ENCODE data around the gene TBX15.

The TBX15 gene

DNA sequence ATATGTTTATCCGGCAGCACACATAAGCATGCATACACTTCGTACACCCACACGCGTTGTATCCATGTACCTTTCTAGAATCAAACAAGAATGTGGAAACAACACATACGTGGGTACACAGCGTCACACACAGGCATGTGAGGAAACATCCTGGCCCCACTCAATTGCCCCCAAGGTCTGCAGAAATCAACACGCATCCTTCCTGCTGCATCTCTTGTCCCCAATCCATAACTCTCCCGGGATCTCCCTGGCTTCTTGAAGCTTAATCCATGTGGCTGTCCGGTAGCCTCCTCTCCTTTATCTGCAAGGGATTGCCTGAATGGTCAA lies 5.5 kb upstream of the TBX15 start:
- H3K4me3 ChIP-seq (ENCODE audit: low read length in 2 of 2), result no peak overlapping the region
- no peak overlapping the region for H2BK12ac ChIP-seq (ENCODE audit: low read length)
- no peak overlapping the region for H2BK15ac ChIP-seq (ENCODE audit: low read length)
- no peak overlapping the region for H4K91ac ChIP-seq (ENCODE audit: low read depth, low read length, poor library complexity)
- WGBS, 2 donors (ENCODE audit: extremely low coverage in 2 of 2, insufficient read length in 2 of 2, insufficient replicate concordance in 1 of 2), result no CpG with 5 or more reads among the region's 9 CpGs
- H4K8ac ChIP-seq (ENCODE audit: low read depth, low read length), result no peak overlapping the region
- peaks cover 48 to 100% (median 99%) of the 10 kb centered on the region in 3 experiments for H3K27me3 ChIP-seq (ENCODE audit: control insufficient read depth in 3 of 3, insufficient read depth in 3 of 3, low read depth in 1 of 3, low read length in 3 of 3)
- H3K23ac ChIP-seq (ENCODE audit: low read depth, low read length, poor library complexity), result no peak overlapping the region
- H2AK5ac ChIP-seq (ENCODE audit: low read depth, low read length), result no peak overlapping the region
- no peaks in the 10 kb centered on the region for H3K36me3 ChIP-seq (replicated peaks in 1 of 2; ENCODE audit: control insufficient read depth in 2 of 2, insufficient read depth in 2 of 2, low read length in 2 of 2)
- peaks cover 2 to 8% of the 10 kb centered on the region in 2 donors for H3K4me1 ChIP-seq (ENCODE audit: control insufficient read depth in 2 of 2, insufficient read depth in 1 of 2, low read depth in 1 of 2, low read length in 2 of 2)
- H3K14ac ChIP-seq (ENCODE audit: low read length), result no peak overlapping the region
- H2AFZ ChIP-seq (ENCODE audit: low read length), result no peak overlapping the region
- no peaks in the 10 kb centered on the region for H3K9me3 ChIP-seq (replicated peaks in 1 of 2; ENCODE audit: control insufficient read depth in 2 of 2, insufficient read depth in 1 of 2, low read depth in 1 of 2, low read length in 2 of 2)
- no peak for DNase-seq (ENCODE audit: low spot score)
- no peaks in the 10 kb centered on the region for H3K79me1 ChIP-seq (ENCODE audit: low read depth, low read length)
- H3K18ac ChIP-seq (ENCODE audit: low read length), result no peak overlapping the region
- H3K4ac ChIP-seq (ENCODE audit: low read length), result no peak overlapping the region
- H3K4me2 ChIP-seq (ENCODE audit: insufficient read depth, low read length, poor library complexity, severe bottlenecking), result no peak overlapping the region
- H2BK120ac ChIP-seq (ENCODE audit: low read depth, low read length), result no peak overlapping the region
- H3K9ac ChIP-seq (ENCODE audit: low read depth, low read length, poor library complexity), result no peak overlapping the region
- H2BK5ac ChIP-seq (ENCODE audit: low read length), result no peak overlapping the region
- no peak overlapping the region for H3K27ac ChIP-seq (replicated peaks; ENCODE audit: low read length)

DNA sequence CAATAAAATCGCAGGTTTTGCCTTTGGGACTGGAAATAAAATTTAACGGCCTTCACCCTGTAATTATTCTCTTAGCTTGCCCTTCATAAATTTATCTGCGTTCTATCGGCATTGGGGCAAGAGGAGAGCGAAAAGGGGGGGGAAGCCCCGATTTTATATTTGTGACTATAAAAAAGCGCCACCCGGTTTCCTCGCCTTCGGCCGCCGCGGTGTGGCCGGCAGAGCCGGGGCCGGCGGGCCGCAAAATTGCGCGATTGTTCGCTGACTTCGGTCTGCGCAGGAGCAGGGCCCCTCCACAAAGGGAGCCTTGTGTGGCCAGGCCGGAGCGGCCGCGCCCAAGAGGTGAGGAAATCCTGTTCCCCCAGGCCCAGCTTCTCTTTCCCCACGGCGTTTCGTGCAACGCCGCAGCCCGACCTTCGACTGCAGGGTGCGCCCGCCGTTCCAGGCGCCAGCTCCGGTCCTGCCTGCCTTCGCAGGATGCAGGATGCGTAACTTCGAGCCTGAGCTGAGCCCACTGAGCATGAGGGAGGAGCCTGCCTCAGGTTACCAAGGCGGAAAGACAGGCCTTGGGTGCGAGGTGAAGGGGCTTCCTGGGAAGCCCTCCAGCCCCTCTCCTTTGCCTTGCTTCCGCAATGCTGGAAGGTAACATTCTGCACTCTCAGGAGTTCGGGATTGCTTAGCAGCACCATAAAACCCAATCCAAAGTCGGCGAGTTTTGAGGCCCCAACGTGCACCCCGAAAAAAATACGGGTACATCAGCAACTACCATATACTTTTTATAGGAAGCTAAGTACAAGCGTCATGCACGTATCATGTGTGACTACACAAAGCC lies 4.9 kb upstream of the TBX15 start:
- Histone ChIP-seq H3K14ac (ENCODE audit: low read length) (no peak overlapping the region), H2BK5ac (ENCODE audit: low read length) (no peak overlapping the region), H3K23ac (ENCODE audit: low read depth, low read length, poor library complexity) (no peak overlapping the region), H3K4me1 (ENCODE audit: control insufficient read depth in 2 of 2, insufficient read depth in 1 of 2, low read depth in 1 of 2, low read length in 2 of 2) (peaks cover 2 to 8% of the 10 kb centered on the region in 2 donors), H3K4me2 (ENCODE audit: insufficient read depth, low read length, poor library complexity, severe bottlenecking) (peak overlapping the region; percentile 21), H3K79me1 (ENCODE audit: low read depth, low read length) (no peaks in the 10 kb centered on the region), H3K27me3 (ENCODE audit: control insufficient read depth in 3 of 3, insufficient read depth in 3 of 3, low read depth in 1 of 3, low read length in 3 of 3) (peaks cover 53 to 100% (median 99%) of the 10 kb centered on the region in 3 experiments), H2BK12ac (ENCODE audit: low read length) (no peak overlapping the region), H2BK15ac (ENCODE audit: low read length) (no peak overlapping the region), H4K8ac (ENCODE audit: low read depth, low read length) (no peak overlapping the region), H3K18ac (ENCODE audit: low read length) (peak overlapping the region; percentile 31), H2AK5ac (ENCODE audit: low read depth, low read length) (no peak overlapping the region), H3K4me3 (ENCODE audit: low read length in 2 of 2) (peak overlapping the region in 1 of 2 donors; percentile 23), H2AFZ (ENCODE audit: low read length) (peak overlapping the region; percentile 73), H4K91ac (ENCODE audit: low read depth, low read length, poor library complexity) (no peak overlapping the region), H3K36me3 (replicated peaks in 1 of 2; ENCODE audit: control insufficient read depth in 2 of 2, insufficient read depth in 2 of 2, low read length in 2 of 2) (no peaks in the 10 kb centered on the region), H3K9ac (ENCODE audit: low read depth, low read length, poor library complexity) (no peak overlapping the region), H3K27ac (replicated peaks; ENCODE audit: low read length) (no peak overlapping the region), H2BK120ac (ENCODE audit: low read depth, low read length) (no peak overlapping the region), H3K4ac (ENCODE audit: low read length) (no peak overlapping the region), H3K9me3 (replicated peaks in 1 of 2; ENCODE audit: control insufficient read depth in 2 of 2, insufficient read depth in 1 of 2, low read depth in 1 of 2, low read length in 2 of 2) (no peaks in the 10 kb centered on the region)
- no peak for DNase-seq (ENCODE audit: low spot score)
- WGBS, 2 donors (ENCODE audit: extremely low coverage in 2 of 2, insufficient read length in 2 of 2, insufficient replicate concordance in 1 of 2), result no CpG with 5 or more reads among the region's 53 CpGs

DNA sequence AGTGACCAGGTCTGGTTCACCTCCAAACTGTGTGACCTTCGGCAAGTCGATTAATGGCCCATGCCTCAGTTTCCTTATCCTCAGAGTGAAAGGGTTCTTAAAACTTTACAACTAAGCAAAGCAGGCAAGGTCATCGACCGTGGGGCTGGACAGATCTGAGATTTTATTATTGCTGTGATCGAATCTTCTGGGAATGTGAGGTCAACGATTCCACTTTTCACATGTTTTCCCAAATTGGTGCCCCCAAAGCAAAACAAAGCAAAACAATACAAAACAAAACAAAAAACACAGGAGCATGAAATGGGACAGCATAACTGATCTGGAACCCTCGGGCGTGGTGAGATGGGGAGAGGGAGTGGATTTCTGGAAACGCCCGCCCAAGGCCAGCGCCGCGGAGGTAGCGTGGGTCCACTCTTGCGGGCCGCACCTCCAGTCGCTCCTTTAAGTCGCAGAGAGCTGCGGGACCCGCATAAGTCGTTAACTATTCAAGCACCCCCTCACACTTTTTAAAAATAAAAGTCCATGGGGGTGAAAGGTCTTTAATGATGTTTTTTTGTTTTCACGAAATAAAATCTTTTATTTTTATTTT lies 4.2 kb upstream of the TBX15 start:
- H2AFZ ChIP-seq (ENCODE audit: low read length), result no peak overlapping the region
- no peak overlapping the region for H3K18ac ChIP-seq (ENCODE audit: low read length)
- H3K23ac ChIP-seq (ENCODE audit: low read depth, low read length, poor library complexity), result no peak overlapping the region
- no peaks in the 10 kb centered on the region for H3K9me3 ChIP-seq (replicated peaks in 1 of 2; ENCODE audit: control insufficient read depth in 2 of 2, insufficient read depth in 1 of 2, low read depth in 1 of 2, low read length in 2 of 2)
- H4K8ac ChIP-seq (ENCODE audit: low read depth, low read length), result no peak overlapping the region
- H3K4me1 ChIP-seq (ENCODE audit: control insufficient read depth in 2 of 2, insufficient read depth in 1 of 2, low read depth in 1 of 2, low read length in 2 of 2), result peaks cover 8% of the 10 kb centered on the region in 2 donors
- H3K27ac ChIP-seq (replicated peaks; ENCODE audit: low read length), result no peak overlapping the region
- peaks cover 54 to 100% (median 99%) of the 10 kb centered on the region in 3 experiments for H3K27me3 ChIP-seq (ENCODE audit: control insufficient read depth in 3 of 3, insufficient read depth in 3 of 3, low read depth in 1 of 3, low read length in 3 of 3)
- no CpG with 5 or more reads among the region's 22 CpGs for WGBS, 2 donors (ENCODE audit: extremely low coverage in 2 of 2, insufficient read length in 2 of 2, insufficient replicate concordance in 1 of 2)
- no peak overlapping the region for H3K4me2 ChIP-seq (ENCODE audit: insufficient read depth, low read length, poor library complexity, severe bottlenecking)
- no peak overlapping the region for H3K14ac ChIP-seq (ENCODE audit: low read length)
- no peak overlapping the region for H2BK5ac ChIP-seq (ENCODE audit: low read length)
- no peaks in the 10 kb centered on the region for H3K36me3 ChIP-seq (replicated peaks in 1 of 2; ENCODE audit: control insufficient read depth in 2 of 2, insufficient read depth in 2 of 2, low read length in 2 of 2)
- no peak overlapping the region for H3K4me3 ChIP-seq (ENCODE audit: low read length in 2 of 2)
- DNase-seq (ENCODE audit: low spot score), result no peak
- no peak overlapping the region for H3K4ac ChIP-seq (ENCODE audit: low read length)
- no peak overlapping the region for H2AK5ac ChIP-seq (ENCODE audit: low read depth, low read length)
- no peak overlapping the region for H2BK12ac ChIP-seq (ENCODE audit: low read length)
- H4K91ac ChIP-seq (ENCODE audit: low read depth, low read length, poor library complexity), result no peak overlapping the region
- no peak overlapping the region for H2BK120ac ChIP-seq (ENCODE audit: low read depth, low read length)
- H2BK15ac ChIP-seq (ENCODE audit: low read length), result no peak overlapping the region
- no peaks in the 10 kb centered on the region for H3K79me1 ChIP-seq (ENCODE audit: low read depth, low read length)
- no peak overlapping the region for H3K9ac ChIP-seq (ENCODE audit: low read depth, low read length, poor library complexity)

DNA sequence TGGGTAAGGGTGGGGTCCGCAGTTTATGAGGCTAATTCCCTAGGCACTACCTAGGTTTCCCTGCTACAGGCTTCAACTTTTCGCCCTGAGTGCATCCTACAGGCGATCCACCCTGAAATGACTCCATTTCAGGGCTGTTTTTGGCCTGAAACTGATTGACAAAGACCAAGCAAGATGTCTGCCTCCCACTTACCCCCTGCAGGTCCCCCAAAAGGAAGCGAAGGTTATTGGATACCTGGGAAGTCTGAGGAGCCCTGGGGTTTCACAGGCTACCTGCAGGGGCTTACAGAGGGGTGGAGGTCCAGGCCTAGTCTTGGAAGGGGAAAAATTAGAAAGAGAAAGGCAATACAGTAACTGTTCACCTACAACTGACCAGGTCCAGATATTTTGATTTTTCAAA lies 3.3 kb upstream of the TBX15 start:
- H3K9ac ChIP-seq (ENCODE audit: low read depth, low read length, poor library complexity), result no peak overlapping the region
- no peak overlapping the region for H2BK120ac ChIP-seq (ENCODE audit: low read depth, low read length)
- H3K23ac ChIP-seq (ENCODE audit: low read depth, low read length, poor library complexity), result no peak overlapping the region
- DNase-seq (ENCODE audit: low spot score), result no peak
- peaks cover 62 to 100% (median 99%) of the 10 kb centered on the region in 3 experiments for H3K27me3 ChIP-seq (ENCODE audit: control insufficient read depth in 3 of 3, insufficient read depth in 3 of 3, low read depth in 1 of 3, low read length in 3 of 3)
- H3K14ac ChIP-seq (ENCODE audit: low read length), result no peak overlapping the region
- no peak overlapping the region for H4K91ac ChIP-seq (ENCODE audit: low read depth, low read length, poor library complexity)
- no CpG with 5 or more reads among the region's 4 CpGs for WGBS, 2 donors (ENCODE audit: extremely low coverage in 2 of 2, insufficient read length in 2 of 2, insufficient replicate concordance in 1 of 2)
- H3K9me3 ChIP-seq (replicated peaks in 1 of 2; ENCODE audit: control insufficient read depth in 2 of 2, insufficient read depth in 1 of 2, low read depth in 1 of 2, low read length in 2 of 2), result no peaks in the 10 kb centered on the region
- H2BK15ac ChIP-seq (ENCODE audit: low read length), result no peak overlapping the region
- H3K27ac ChIP-seq (replicated peaks; ENCODE audit: low read length), result no peak overlapping the region
- no peak overlapping the region for H2BK12ac ChIP-seq (ENCODE audit: low read length)
- no peak overlapping the region for H3K4ac ChIP-seq (ENCODE audit: low read length)
- no peak overlapping the region for H2AFZ ChIP-seq (ENCODE audit: low read length)
- H3K4me3 ChIP-seq (ENCODE audit: low read length in 2 of 2), result no peak overlapping the region
- no peaks in the 10 kb centered on the region for H3K79me1 ChIP-seq (ENCODE audit: low read depth, low read length)
- H2AK5ac ChIP-seq (ENCODE audit: low read depth, low read length), result no peak overlapping the region
- H4K8ac ChIP-seq (ENCODE audit: low read depth, low read length), result no peak overlapping the region
- H3K18ac ChIP-seq (ENCODE audit: low read length), result no peak overlapping the region
- peaks cover 8% of the 10 kb centered on the region in 2 donors for H3K4me1 ChIP-seq (ENCODE audit: control insufficient read depth in 2 of 2, insufficient read depth in 1 of 2, low read depth in 1 of 2, low read length in 2 of 2)
- no peak overlapping the region for H2BK5ac ChIP-seq (ENCODE audit: low read length)
- H3K4me2 ChIP-seq (ENCODE audit: insufficient read depth, low read length, poor library complexity, severe bottlenecking), result no peak overlapping the region
- no peaks in the 10 kb centered on the region for H3K36me3 ChIP-seq (replicated peaks in 1 of 2; ENCODE audit: control insufficient read depth in 2 of 2, insufficient read depth in 2 of 2, low read length in 2 of 2)

Data from neuronal stem cell (in vitro differentiated cells).